GM21515 (cell line): ENCODE results near the gene DCP1A.
"Not testable (repeated sequence)": the region's sequence is repeated elsewhere in the genome, so short reads cannot be mapped to it uniquely, and the experiment has no call there.

Experiments
- ATAC-seq: cut with Tn5 transposase; IDR thresholded peaks from one replicate; pipeline ENCODE4 v1.9.1; 2021; ENCODE audit not compliant: unreplicated experiment

Gene DCP1A

GRCh38 chr3:53329897-53330296, 17.4 kb downstream of the DCP1A start:
- ATAC-seq: no peak

- no peak for ATAC-seq
These were observed 18.6 kb downstream of the DCP1A start for GRCh38 chr3:53328746-53329145.

GRCh38 chr3:53327986-53328385, 19.4 kb downstream of the DCP1A start:
- not testable (repeated sequence) for ATAC-seq

GRCh38 chr3:53324105-53324504, 23.2 kb downstream of the DCP1A start:
- no peak for ATAC-seq

GRCh38 chr3:53320697-53321096, 26.6 kb downstream of the DCP1A start:
- ATAC-seq: no peak

GRCh38 chr3:53318522-53318921, 28.8 kb downstream of the DCP1A start:
- no peak for ATAC-seq

- no peak for ATAC-seq
These were observed 34.5 kb downstream of the DCP1A start for GRCh38 chr3:53312832-53313231.

GRCh38 chr3:53311882-53312281, 35.5 kb downstream of the DCP1A start:
- ATAC-seq: no peak

- no peak for ATAC-seq
These were observed 43.4 kb downstream of the DCP1A start for GRCh38 chr3:53303957-53304356.

- ATAC-seq: no peak
These were observed 43.8 kb downstream of the DCP1A start for GRCh38 chr3:53303549-53303948.

- ATAC-seq: no peak
These were observed 46.5 kb downstream of the DCP1A start for GRCh38 chr3:53300826-53301225.

- ATAC-seq: not testable (repeated sequence)
These were observed 47.7 kb downstream of the DCP1A start for GRCh38 chr3:53299611-53300023.

- ATAC-seq: no peak
These were observed 51.9 kb downstream of the DCP1A start for GRCh38 chr3:53295410-53295809.

- no peak for ATAC-seq
These were observed 53.5 kb downstream of the DCP1A start for GRCh38 chr3:53293867-53294266.

- ATAC-seq: no peak
These were observed 59.1 kb downstream of the DCP1A start for GRCh38 chr3:53288214-53288613.

- ATAC-seq: no peak
These were observed 60.2 kb downstream of the DCP1A start for GRCh38 chr3:53287131-53287629.

- ATAC-seq: no peak
These were observed 60.6 kb downstream of the DCP1A start for GRCh38 chr3:53286727-53287126.

- no peak for ATAC-seq
These were observed 64.8 kb downstream of the DCP1A start for GRCh38 chr3:53282581-53282980.

GRCh38 chr3:53278667-53279066, 68.7 kb downstream of the DCP1A start:
- ATAC-seq: no peak

- ATAC-seq: no peak
These were observed 72.3 kb downstream of the DCP1A start for GRCh38 chr3:53274938-53275605.

GRCh38 chr3:53273146-53273670, 74.1 kb downstream of the DCP1A start:
- no peak for ATAC-seq

GRCh38 chr3:53269888-53270880, 77.2 kb downstream of the DCP1A start:
- ATAC-seq: no peak
